ENCODE results near the gene PLEKHA5. TPM values are rescaled to one million over a fixed set of nuclear protein-coding genes. Genes with fewer than 3 reads are reported as not detected.

Gene PLEKHA5
- total RNA-seq, 4 donors from 2014 or later = 31.0 to 41.7 (median 34.1) TPM

DNA sequence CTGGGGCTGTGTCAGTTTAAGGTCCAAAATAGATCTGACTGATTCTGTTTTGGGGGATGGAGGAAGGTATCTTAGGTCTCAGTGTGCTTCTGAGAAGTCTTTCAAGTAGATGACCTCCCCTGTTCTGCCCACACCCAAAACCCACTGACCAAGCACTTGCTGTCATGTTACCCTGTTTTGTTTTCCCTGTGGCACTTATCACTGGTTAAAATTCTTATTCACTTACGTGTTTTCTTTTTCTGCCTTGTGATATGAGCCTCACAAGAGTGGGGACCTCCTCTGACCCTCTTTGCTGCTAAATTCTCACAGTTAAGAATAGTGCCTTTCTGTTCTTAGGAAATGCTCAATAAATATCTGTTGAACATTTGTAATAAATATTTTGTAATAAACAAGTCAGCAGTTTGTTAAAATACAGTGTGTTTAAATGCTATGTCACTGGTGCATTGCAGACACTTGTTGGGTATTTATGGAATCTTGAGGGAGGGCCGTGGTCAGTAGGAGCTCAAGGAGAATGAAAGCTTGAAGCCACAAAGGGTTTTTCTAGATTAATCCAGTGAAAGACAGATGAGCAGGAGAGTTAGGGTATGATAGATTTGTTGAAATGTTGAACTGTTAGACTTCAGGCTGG, 20.9 kb downstream of the PLEKHA5 start:
- 88 to 95% methylated on average over 2 of the region's 2 CpGs for WGBS, 2 donors
- no peak overlapping the region for H3K4me3 ChIP-seq (ENCODE audit: low read depth, poor library complexity, severe bottlenecking)
- TF ChIP-seq, protein P1, sequence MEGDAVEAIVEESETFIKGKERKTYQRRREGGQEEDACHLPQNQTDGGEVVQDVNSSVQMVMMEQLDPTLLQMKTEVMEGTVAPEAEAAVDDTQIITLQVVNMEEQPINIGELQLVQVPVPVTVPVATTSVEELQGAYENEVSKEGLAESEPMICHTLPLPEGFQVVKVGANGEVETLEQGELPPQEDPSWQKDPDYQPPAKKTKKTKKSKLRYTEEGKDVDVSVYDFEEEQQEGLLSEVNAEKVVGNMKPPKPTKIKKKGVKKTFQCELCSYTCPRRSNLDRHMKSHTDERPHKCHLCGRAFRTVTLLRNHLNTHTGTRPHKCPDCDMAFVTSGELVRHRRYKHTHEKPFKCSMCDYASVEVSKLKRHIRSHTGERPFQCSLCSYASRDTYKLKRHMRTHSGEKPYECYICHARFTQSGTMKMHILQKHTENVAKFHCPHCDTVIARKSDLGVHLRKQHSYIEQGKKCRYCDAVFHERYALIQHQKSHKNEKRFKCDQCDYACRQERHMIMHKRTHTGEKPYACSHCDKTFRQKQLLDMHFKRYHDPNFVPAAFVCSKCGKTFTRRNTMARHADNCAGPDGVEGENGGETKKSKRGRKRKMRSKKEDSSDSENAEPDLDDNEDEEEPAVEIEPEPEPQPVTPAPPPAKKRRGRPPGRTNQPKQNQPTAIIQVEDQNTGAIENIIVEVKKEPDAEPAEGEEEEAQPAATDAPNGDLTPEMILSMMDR (IDR thresholded peaks at IDR 0.05) = no peak
- no peak for TF ChIP-seq POLR2A (IDR thresholded peaks at IDR 0.05)
- DNase-seq (ENCODE audit: low spot score in 2 of 2) = no peak
- intact Hi-C loops (cut with DNase I; ENCODE audit: low total_unique reads) = no loop called here

DNA sequence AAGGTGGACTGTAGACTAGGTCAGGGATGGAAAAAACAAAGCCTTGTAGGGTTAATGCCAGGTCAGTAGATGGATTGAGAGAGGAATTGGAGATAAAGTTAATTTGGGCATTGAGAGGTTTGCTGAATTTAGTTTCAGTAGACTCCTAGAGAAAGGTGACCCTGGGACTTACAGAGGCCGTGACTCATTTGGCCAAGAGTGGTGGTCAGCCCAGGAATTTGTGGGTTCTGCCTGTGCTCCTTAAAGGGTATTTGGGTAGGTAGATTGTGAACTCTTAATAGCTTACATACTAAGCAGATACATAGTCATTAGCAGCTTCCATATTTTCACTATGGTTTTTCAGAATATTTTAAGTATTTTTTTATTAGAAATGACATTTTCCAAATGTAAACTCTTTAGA, 21.8 kb downstream of the PLEKHA5 start:
- intact Hi-C loops (cut with DNase I; ENCODE audit: low total_unique reads) = no loop called here
- 94 to 100% methylated on average over 1 of the region's 1 CpG for WGBS, 2 donors
- DNase-seq (ENCODE audit: low spot score in 2 of 2) = no peak
- TF ChIP-seq, protein P1 (IDR thresholded peaks at IDR 0.05) = no peak
- no peak for TF ChIP-seq POLR2A (IDR thresholded peaks at IDR 0.05)
- no peak overlapping the region for H3K4me3 ChIP-seq (ENCODE audit: low read depth, poor library complexity, severe bottlenecking)

DNA sequence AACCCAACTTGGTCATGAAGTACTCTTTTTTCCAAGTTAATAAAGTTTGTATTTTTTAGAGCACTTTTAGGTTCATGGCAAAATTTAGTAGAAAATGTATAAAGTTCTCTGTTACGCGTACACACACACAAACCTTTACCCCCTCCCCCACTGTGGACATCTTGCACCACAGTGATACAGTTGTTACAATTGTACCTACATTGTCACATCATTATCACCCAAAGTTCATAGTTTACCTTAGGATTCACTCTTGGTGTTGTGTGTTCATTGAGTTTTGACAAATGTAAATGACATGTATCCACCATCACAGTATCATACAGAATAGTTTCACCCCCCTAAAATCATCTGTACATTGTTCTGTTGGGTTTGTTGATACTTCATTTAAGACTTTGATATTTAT, 23.9 kb downstream of the PLEKHA5 start:
- intact Hi-C loops (cut with DNase I; ENCODE audit: low total_unique reads) = no loop called here
- DNase-seq (ENCODE audit: low spot score in 2 of 2) = no peak
- no peak overlapping the region for H3K4me3 ChIP-seq (ENCODE audit: low read depth, poor library complexity, severe bottlenecking)
- WGBS, 2 donors = 48 to 73% methylated on average over 2 of the region's 2 CpGs
- TF ChIP-seq, protein P1 (IDR thresholded peaks at IDR 0.05) = no peak
- TF ChIP-seq POLR2A (IDR thresholded peaks at IDR 0.05) = no peak

DNA sequence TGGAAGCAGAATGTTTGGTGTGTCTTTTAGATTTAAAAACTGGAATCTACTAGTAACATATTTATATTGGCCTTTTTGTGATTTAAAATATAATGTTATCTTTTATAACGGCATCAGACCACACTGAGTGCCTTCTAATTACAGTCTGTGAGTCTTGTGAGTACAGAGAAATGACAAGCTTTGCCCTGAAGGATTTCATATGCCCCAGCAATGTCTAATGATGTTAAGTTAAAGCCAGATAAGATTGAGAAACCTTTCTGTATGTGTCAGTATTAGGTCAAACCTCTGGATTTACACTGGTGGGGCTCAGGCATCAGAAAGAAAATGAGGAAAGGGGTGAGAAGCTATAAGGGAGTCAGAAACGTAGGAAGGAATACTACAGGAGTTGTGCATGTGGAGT, 25.2 kb downstream of the PLEKHA5 start:
- WGBS, 2 donors = 40 to 58% methylated on average over 2 of the region's 2 CpGs

DNA sequence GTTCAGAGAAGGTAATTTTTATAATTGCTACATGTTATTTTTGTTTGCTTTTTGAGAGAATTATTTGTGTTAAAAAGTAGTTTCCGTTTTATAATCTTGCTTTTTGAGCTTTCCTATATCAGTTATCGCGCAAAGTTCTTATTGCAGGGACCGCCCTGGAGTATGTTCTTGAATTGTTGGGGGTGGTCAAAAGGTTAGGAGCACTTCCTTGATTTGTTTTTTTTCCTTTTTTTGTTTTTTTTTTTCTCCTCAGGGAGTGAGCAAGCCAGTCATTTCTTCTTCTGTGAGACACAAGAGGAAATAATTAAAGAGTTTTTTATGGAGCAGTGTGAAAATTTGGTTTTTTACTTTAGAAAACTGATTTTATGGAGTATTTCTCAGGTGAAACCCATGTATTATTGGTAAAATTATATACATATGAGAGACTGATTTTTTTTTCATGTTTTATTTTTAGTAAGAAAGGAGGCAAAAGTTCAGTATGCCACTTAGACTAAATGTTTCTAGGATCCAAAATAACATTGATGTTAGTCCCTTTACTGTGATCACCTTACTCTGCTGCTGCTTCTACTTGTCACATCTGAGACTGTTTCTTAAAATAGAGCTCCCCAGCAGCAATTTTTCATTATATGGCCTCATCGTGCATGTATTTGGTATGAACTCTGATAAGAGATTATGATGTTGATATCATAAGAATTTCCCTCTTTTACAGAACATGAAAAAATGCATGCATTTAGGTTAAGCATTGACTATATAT, 26.6 kb downstream of the PLEKHA5 start:
- WGBS, 2 donors = 75 to 83% methylated on average over 5 of the region's 5 CpGs
- intact Hi-C loops (cut with DNase I; ENCODE audit: low total_unique reads) = no loop called here
- DNase-seq (ENCODE audit: low spot score in 2 of 2) = no peak
- TF ChIP-seq, protein P1 (IDR thresholded peaks at IDR 0.05) = no peak
- no peak for TF ChIP-seq POLR2A (IDR thresholded peaks at IDR 0.05)
- no peak overlapping the region for H3K4me3 ChIP-seq (ENCODE audit: low read depth, poor library complexity, severe bottlenecking)

More for the DNA sequence above, 25.2 kb downstream of the PLEKHA5 start:
- TF ChIP-seq, protein P1 (IDR thresholded peaks at IDR 0.05) = no peak
- TF ChIP-seq POLR2A (IDR thresholded peaks at IDR 0.05) = no peak
- intact Hi-C loops (cut with DNase I; ENCODE audit: low total_unique reads) = no loop called here
- no peak for DNase-seq (ENCODE audit: low spot score in 2 of 2)
- no peak overlapping the region for H3K4me3 ChIP-seq (ENCODE audit: low read depth, poor library complexity, severe bottlenecking)

Data from lower leg skin (tissue), 4 donors.